ENCODE results near the gene EXOSC7. TPM values are rescaled to one million over a fixed set of nuclear protein-coding genes. Genes with fewer than 3 reads are reported as not detected.

The EXOSC7 gene
- total and polyA plus RNA-seq, 9 of the 15 experiments (the other 6 are each of a cell fraction or from before 2014, with no cell fraction given), result 88.5 to 237 (median 112) TPM

DNA sequence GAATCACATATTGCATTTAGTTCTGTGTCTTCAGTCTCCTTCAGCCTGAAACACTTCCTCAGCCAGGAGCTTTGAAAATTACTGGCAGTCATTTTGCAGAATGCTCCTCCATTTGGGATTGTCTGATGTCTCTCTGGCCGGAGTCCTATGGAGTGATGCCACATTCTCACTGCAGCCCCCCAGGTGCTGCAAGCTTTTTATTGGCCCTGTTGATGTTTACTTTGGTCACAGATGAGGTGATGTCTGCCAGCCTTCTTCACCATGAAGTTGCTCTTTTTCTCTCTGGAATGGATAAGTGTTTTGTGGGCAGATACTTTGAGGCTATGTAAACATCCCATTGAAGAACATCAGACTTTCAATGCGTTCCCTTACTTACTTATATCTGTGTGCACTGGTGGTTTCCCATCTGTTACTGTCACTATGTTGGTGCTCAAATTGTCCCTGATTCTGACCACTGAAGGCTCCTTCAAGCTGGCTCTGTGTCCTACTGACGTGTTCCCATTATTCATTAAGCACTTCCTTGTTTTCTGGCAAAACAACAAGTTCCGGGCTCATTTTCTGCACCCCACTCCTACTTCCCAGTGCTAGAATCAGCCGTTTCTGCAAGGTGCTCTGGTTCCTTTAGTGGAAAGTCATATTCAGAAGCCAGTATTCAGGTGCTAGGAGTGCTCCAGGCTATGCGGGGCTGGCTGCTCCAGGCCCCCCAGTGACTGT is 48.7 kb downstream of the EXOSC7 start:
- Histone ChIP-seq H3K36me3 (ENCODE audit: control insufficient read depth, insufficient read depth, low read length) (no peaks in the 10 kb centered on the region), H3K4me1 (replicated peaks in 1 of 2; ENCODE audit: control insufficient read depth in 2 of 2, insufficient read depth in 2 of 2, low read length in 2 of 2) (peaks cover 4 to 9% of the 10 kb centered on the region in 2 experiments; a peak in 3 of 5 replicates), H3K27me3 (ENCODE audit: control insufficient read depth in 2 of 2, insufficient read depth in 2 of 2, low read length in 2 of 2) (peaks cover 6 to 15% of the 10 kb centered on the region in 2 experiments; a peak in 3 of 5 replicates), H3K27ac (ENCODE audit: extremely low read depth, low read depth, low read length) (no peak overlapping the region), H3K9ac (ENCODE audit: insufficient read depth in 1 of 2, low read depth in 2 of 2, low read length in 2 of 2) (no peak overlapping the region), H3K9me1 (ENCODE audit: control insufficient read depth, insufficient read depth, low read length) (no peaks in the 10 kb centered on the region), H3K4me3 (no peak overlapping the region), H2AFZ (ENCODE audit: low read depth, low read length) (no peak overlapping the region), H4K20me1 (replicated peaks; ENCODE audit: control insufficient read depth, insufficient read depth, low read length) (0 out of 2 replicates have a peak, but pooled peaks cover 5% of the 10 kb centered on the region), H3K79me2 (ENCODE audit: control insufficient read depth, insufficient read depth, low read length) (no peaks in the 10 kb centered on the region), H3K9me3 (replicated peaks; ENCODE audit: control insufficient read depth, insufficient read depth, low read depth, low read length) (no peaks in the 10 kb centered on the region), H3K4me2 (ENCODE audit: insufficient read depth, low read length) (no peak overlapping the region)
- no TSS peak for BruUV-seq (replicated peaks)
- ChIA-PET CTCF (ENCODE audit: low intra/inter-chr PET ratio) (no interaction called here), POLR2A (no interaction called here)
- DNase-seq (ENCODE audit: extremely low read depth in 1 of 4, low spot score in 3 of 4) (no peak), FAIRE-seq (peak; percentile 56), ATAC-seq (no peak)
- in situ Hi-C loops (cut with MboI) (loop anchor here (25.0 kb wide), 1 partner anchor 1388 kb away; the partner anchor contains the start of genes CCR5AS and CCRL2), intact Hi-C loops (cut with micrococcal nuclease) (loop anchor here (5.0 kb wide), 1 partner anchor 107 kb away; no protein-coding TSS in a partner anchor)
- WGBS (ENCODE audit: insufficient coverage, low coverage, missing lambda C conversion rate), result 42% methylated on average over 6 of the region's 6 CpGs
- TF ChIP-seq, protein P1, sequence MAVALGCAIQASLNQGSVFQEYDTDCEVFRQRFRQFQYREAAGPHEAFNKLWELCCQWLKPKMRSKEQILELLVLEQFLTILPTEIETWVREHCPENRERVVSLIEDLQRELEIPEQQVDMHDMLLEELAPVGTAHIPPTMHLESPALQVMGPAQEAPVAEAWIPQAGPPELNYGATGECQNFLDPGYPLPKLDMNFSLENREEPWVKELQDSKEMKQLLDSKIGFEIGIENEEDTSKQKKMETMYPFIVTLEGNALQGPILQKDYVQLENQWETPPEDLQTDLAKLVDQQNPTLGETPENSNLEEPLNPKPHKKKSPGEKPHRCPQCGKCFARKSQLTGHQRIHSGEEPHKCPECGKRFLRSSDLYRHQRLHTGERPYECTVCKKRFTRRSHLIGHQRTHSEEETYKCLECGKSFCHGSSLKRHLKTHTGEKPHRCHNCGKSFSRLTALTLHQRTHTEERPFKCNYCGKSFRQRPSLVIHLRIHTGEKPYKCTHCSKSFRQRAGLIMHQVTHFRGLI (CRISPR knock-in tag; IDR thresholded peaks at IDR 0.05), result no peak
- TF ChIP-seq SPI1 (IDR thresholded peaks at IDR 0.05; ENCODE audit: borderline replicate concordance, low read depth, low read length), result peak; percentile 49; the same call in 1 of the 2 replicates

Measured in K562 (cell line).